Measurements from ENCODE around the gene JMJD6.

DNA sequence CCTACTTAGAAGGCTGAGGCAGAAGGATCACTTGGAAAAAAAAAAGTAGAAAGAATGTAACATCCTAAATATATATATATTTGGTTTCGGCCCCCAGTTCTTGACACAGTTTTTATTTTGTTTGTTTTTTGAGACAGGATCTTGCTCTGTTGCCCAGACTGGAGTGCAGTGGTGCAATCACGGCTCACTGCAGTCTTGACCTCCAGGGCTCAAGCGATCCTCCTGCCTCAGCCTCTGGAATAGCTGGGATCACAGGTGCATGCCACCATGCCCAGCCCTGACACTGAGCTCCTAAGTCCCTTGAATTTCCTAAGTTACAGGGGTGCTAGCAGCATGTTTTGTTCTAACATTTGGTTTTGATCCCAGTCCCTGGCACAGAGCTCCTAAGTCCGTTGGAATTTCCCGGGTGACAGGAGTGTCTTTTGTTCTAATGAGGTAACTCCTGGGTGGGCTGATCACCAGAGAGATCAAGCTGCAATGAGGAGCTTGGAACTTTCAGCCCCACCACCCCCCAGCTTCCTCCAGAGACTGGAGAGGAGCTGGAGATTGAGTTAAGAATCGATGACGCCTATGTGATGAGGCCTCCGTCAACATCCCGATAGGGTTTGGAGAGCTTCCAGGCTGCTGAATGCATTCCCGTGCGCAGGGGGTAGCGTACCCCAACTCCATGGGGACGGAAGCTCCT, 35.7 kb downstream of the JMJD6 start:
- TF ChIP-seq, protein P1, sequence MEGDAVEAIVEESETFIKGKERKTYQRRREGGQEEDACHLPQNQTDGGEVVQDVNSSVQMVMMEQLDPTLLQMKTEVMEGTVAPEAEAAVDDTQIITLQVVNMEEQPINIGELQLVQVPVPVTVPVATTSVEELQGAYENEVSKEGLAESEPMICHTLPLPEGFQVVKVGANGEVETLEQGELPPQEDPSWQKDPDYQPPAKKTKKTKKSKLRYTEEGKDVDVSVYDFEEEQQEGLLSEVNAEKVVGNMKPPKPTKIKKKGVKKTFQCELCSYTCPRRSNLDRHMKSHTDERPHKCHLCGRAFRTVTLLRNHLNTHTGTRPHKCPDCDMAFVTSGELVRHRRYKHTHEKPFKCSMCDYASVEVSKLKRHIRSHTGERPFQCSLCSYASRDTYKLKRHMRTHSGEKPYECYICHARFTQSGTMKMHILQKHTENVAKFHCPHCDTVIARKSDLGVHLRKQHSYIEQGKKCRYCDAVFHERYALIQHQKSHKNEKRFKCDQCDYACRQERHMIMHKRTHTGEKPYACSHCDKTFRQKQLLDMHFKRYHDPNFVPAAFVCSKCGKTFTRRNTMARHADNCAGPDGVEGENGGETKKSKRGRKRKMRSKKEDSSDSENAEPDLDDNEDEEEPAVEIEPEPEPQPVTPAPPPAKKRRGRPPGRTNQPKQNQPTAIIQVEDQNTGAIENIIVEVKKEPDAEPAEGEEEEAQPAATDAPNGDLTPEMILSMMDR (IDR thresholded peaks at IDR 0.05; ENCODE audit: insufficient read depth, low read length) = no peak
- TF ChIP-seq, protein P2, sequence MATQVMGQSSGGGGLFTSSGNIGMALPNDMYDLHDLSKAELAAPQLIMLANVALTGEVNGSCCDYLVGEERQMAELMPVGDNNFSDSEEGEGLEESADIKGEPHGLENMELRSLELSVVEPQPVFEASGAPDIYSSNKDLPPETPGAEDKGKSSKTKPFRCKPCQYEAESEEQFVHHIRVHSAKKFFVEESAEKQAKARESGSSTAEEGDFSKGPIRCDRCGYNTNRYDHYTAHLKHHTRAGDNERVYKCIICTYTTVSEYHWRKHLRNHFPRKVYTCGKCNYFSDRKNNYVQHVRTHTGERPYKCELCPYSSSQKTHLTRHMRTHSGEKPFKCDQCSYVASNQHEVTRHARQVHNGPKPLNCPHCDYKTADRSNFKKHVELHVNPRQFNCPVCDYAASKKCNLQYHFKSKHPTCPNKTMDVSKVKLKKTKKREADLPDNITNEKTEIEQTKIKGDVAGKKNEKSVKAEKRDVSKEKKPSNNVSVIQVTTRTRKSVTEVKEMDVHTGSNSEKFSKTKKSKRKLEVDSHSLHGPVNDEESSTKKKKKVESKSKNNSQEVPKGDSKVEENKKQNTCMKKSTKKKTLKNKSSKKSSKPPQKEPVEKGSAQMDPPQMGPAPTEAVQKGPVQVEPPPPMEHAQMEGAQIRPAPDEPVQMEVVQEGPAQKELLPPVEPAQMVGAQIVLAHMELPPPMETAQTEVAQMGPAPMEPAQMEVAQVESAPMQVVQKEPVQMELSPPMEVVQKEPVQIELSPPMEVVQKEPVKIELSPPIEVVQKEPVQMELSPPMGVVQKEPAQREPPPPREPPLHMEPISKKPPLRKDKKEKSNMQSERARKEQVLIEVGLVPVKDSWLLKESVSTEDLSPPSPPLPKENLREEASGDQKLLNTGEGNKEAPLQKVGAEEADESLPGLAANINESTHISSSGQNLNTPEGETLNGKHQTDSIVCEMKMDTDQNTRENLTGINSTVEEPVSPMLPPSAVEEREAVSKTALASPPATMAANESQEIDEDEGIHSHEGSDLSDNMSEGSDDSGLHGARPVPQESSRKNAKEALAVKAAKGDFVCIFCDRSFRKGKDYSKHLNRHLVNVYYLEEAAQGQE (IDR thresholded peaks at IDR 0.05; ENCODE audit: insufficient replicate concordance, low read depth) = no peak
- TF ChIP-seq POLR2AphosphoS5 (IDR thresholded peaks at IDR 0.05; ENCODE audit: low read depth) = no peak
- no peak for TF ChIP-seq SPI1 (IDR thresholded peaks at IDR 0.05; ENCODE audit: borderline replicate concordance, low read depth)
- TF ChIP-seq GABPA (IDR thresholded peaks at IDR 0.05; ENCODE audit: low read depth) = no peak

All from HL-60 (cell line).